ENCODE results near the gene DACT3.

The DACT3 gene

DNA sequence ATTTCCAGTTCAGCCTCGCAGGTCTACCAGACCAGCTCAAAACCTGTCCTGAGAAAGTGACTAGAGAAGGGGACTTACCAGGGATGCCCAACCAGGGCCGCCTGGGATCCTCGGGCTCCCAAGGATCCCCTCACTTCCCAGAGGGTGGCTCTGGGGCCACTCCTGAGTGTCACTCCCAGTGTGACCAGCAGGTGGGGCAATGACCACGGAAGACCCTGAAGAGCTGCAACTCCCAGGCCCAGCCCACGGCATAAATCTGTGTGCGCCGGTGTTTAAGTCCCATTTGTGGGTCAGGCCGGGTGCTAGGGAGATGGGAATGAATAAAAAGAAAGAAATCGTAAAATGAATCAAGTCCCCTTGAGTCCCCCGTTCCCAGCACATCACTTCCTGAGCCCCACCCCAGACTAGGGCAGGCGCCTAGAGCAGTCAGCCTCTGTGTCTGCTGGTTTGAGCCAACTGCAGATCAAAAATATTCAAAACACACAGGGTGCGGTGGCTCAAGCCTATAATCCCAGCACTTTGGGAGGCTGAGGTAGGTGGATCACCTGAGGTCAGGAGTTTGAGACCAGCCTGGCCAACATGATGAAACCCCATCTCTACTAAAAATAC, 46.8 kb downstream of the DACT3 start:
- FAIRE-seq (no peak), DNase-seq (ENCODE audit: low spot score) (peak; percentile 30)

DNA sequence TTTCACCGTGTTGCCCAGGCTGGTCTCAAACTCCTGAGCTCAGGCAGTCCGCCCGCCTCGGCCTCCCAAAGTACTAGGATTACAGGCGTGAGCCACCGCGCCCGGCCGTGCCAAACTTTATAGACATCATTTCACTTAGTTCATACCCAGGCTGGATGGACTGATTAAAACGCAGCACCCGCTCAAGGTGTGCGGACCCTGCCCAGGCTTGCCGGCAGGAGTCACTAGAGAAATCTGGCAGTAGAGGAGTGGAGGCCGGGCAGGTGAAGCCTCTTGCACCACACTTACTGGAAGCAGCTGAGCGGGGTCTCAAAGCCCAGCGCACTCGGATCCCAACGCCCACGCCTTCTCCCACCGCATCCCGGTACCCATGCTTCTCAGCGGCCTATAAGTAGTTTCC, 47.5 kb downstream of the DACT3 start:
- no peak for FAIRE-seq
- no peak for DNase-seq (ENCODE audit: low spot score)

DNA sequence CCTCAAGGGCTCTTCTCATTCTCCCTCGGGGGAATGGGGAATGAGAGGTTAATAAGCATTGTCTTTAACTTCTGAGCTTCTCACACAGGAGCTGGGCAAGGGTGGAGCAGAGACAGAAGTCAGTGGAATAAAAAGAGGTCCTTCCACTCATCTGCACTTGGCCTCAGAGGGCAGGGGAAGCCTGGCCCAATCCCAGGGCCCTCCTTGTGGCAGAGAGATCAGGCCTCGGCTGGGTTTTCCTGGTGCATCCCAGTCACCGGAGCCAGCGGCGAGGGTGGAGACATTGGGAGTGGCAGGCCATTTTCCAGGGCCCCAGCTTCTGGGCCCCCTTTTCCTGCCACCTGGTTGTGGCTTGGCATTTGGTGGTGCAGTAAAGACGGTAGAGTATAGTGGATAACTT, 49.2 kb downstream of the DACT3 start:
- no peak for FAIRE-seq
- no peak for DNase-seq (ENCODE audit: low spot score)

DNA sequence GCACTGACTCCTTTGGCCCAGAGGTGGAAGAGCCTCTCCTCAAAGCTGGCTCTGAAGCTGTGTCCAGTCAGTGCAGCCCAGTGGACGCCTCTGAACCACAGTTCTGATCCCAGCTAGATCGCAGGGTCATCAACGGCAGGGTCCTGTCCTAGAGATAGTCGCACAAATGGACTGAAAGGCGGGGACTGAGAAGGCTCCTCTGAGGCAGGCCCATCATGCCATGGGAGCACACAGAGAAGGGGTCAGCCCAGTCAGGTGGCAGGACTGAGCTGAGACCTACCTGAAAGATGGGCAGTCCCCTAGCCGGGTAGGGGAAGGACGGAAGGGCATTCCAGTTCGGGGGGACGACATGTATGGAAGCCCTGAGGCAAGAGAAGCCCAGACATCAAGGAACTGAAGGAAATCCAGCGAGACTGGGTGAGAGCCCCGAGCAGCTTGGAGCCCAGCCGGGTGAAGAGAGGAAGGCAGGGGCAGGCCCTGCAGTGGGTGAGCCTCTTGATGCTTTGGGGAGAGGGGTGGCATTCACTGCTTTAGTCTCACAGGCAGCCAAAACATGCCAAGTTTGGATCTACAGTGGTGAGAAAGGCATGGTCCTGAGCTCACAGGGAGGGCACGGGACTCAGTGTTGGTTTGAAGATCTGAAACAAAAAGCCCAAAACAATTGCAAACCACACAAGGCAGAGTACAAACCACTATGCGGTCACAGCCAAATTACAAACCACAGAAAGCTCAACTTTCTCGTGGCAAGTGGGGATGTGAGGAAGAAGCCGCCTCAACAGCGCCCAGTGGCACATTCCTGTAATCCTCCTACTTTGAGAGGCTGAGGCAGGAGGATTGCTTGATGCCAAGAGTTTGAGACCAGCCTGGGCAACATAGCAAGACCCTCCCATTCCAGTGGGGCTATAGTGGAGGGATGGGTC, 49.9 kb downstream of the DACT3 start:
- no peak for DNase-seq (ENCODE audit: low spot score)
- FAIRE-seq, result no peak

DNA sequence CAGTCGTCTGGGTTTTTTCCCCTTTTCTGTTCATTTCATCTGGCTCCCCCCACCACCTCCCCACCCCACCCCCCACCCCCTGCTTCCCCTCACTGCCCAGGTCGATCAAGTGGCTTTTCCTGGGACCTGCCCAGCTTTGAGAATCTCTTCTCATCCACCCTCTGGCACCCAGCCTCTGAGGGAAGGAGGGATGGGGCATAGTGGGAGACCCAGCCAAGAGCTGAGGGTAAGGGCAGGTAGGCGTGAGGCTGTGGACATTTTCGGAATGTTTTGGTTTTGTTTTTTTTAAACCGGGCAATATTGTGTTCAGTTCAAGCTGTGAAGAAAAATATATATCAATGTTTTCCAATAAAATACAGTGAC, 50.6 kb downstream of the DACT3 start:
- no peak for FAIRE-seq

DNA sequence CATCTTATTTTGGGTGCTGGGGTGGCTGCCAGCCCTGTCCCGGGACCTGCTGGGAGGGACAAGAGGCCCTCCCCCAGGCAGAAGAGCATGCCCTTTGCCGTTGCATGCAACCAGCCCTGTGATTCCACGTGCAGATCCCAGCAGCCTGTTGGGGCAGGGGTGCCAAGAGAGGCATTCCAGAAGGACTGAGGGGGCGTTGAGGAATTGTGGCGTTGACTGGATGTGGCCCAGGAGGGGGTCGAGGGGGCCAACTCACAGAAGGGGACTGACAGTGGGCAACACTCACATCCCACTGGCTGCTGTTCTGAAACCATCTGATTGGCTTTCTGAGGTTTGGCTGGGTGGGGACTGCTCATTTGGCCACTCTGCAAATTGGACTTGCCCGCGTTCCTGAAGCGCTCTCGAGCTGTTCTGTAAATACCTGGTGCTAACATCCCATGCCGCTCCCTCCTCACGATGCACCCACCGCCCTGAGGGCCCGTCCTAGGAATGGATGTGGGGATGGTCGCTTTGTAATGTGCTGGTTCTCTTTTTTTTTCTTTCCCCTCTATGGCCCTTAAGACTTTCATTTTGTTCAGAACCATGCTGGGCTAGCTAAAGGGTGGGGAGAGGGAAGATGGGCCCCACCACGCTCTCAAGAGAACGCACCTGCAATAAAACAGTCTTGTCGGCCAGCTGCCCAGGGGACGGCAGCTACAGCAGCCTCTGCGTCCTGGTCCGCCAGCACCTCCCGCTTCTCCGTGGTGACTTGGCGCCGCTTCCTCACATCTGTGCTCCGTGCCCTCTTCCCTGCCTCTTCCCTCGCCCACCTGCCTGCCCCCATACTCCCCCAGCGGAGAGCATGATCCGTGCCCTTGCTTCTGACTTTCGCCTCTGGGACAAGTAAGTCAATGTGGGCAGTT, 51.2 kb downstream of the DACT3 start:
- DNase-seq (ENCODE audit: low spot score), result no peak
- FAIRE-seq, result no peak

More for the DNA sequence above, 50.6 kb downstream of the DACT3 start:
- no peak for DNase-seq (ENCODE audit: low spot score)

DNA sequence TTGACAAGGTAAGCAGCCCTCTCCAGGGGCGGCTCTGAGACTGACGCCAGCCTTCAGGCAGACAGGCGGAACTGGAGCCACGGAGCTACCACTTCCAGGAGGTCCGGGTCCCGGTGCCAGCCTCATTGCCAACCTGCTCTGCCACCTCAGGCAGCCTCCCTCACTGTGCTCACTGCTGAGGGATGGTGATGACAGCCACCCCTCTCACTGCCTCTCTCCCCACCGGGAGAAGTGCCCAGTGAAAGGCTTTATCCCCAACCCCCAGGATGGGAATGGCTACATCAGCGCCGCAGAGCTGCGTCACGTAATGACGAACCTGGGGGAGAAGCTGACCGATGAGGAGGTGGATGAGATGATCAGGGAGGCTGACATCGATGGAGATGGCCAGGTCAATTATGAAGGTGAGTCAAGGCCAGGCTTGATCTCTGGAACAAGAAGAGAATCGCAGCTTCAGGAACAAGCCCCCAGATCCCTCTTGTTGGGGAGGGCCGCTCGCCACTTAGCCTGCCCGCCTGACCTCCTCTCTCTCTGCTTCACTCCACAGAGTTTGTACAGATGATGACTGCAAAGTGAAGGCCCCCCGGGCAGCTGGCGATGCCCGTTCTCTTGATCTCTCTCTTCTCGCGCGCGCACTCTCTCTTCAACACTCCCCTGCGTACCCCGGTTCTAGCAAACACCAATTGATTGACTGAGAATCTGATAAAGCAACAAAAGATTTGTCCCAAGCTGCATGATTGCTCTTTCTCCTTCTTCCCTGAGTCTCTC, 52.2 kb downstream of the DACT3 start:
- DNase-seq (ENCODE audit: low spot score) (no peak), FAIRE-seq (no peak)

DNA sequence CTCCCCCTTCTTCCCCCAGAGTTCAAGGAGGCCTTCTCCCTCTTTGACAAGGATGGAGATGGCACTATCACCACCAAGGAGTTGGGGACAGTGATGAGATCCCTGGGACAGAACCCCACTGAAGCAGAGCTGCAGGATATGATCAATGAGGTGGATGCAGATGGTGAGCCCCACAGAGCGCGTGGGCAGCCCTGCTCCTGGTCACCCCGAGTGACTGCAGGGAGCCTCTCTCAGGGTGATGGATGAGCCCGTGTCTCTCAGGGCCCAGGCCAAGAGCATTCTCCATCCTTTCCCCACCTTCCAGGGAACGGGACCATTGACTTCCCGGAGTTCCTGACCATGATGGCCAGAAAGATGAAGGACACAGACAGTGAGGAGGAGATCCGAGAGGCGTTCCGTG, 52.8 kb downstream of the DACT3 start:
- no peak for DNase-seq (ENCODE audit: low spot score)
- FAIRE-seq, result no peak

DNA sequence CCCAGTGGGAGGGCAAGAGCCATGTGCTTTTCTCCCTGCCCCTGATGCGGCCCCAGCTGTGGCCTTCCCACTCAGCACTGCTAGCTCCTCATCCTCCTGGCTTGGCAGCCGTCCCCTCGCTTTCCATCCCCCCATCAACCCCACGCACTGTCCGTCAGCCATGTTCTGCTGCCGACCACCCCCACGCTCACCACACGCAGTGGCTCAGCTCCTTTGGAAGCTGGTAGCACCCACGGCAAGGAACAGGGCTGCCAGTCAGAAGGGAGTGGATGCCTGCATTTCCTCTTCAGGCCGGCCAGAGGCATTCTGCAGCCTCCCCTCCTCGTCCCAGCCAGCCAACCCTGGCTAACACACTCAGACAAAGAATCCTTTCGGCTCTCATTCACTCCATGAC, 53.5 kb downstream of the DACT3 start:
- DNase-seq (ENCODE audit: low spot score) (no peak), FAIRE-seq (no peak)

DNA sequence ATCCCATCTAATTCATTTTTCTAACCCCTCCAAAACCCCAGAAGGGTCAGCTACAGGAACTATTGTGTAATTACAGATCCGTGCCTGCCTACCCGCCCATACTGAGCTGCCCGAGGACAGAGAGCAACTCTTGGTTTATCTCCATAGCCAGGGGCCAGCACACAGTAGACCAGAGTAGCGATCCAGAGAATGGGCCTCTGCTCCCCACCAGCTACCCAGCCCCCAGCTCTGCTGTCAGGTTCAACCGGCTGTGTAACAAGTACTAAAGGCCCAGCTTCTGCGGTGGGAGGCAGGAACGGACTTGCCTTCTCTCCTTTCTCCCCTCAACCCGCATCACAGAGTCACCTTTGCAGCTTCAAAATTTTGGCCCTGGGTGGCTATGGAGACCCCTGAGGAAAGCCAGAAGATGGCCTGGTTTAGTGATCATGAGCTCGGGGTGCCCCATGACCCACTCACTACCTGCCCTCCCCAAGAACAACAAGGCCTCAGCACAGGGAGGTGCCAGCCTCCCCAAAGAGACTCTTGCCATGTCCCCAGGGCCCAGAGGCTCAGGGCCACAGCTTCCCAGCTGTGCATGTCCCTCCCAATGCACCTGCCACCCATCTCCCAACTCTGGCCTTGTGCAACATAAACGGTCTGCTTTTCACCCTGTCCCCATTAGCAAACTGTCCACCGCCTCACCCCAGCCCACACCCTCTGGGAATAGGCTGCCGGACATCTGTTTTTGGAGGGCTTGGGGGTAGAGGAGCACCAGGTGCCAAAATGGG, 54.1 kb downstream of the DACT3 start:
- FAIRE-seq, result no peak
- no peak for DNase-seq (ENCODE audit: low spot score)

DNA sequence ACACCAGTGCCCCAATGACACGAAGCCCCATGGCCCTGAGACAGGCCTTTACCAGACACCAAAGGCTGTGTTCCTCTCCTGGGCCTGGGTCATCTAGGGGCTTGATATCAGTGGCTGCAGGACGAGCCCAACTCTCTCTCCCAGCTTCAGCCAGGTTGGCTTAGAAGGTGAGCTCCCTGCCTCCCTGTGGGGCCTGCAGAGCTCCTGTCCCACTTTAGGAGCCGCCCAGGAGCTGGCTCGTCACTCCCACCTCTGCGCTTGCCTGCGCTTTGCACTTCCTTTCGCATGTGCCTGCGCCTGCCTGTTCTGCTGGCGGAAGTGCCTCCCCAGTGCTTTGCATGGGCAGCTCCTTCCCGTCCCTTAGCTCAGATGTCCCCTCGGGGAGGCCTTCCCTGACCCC, 55.0 kb downstream of the DACT3 start:
- FAIRE-seq, result no peak
- no peak for DNase-seq (ENCODE audit: low spot score)

DNA sequence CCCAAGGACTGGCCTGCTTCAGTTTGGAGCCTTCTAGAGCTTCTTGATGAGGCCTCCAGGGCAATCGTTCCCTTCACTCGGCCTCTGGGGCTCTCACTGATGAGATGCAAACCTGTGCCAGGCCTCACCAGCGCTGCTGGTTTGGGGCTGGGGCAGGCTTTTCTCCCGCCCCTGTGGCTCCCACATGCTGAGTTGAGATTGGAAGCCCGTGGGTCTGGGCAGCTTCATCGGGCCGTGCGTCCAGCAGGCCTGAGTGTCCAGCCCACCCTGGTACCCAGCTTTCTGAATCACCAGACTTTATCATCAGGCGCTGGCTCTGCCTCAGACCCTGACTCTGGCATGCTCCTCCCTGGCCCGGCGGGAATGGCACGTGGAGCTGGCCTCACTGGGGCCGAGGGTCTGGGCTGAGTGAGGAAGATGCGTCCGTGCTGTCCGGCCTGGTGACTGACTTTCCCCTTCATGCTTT, 55.6 kb downstream of the DACT3 start:
- DNase-seq (ENCODE audit: low spot score), result no peak
- no peak for FAIRE-seq

DNA sequence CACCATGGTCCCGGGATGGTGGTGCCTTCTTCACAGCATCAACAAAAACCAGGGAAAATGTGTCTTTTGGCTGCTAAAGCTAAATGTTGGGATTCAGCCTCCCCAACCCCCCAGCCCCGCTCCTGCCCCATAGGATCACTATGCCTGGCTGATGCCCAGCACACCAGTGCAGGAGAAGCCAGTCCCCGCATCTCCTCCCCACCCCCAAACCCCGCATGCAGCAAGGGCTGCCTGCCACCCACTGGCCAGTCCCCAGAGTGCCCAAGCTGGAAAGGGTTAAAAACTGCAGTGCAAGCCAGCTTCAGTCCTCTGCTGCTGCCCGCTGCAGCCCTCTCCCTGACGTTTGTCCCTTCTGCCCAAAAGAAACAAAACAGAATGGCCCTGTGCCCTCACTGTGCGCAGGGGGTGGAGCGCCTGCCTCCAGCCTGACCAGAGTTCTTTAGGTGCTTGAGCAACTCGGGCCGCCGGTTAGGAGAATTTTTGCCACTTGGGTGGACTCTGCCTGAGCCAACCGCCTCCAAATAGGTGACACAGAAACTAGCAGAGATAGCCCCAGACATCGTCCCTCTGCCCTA, 56.1 kb downstream of the DACT3 start:
- no peak for FAIRE-seq

DNA sequence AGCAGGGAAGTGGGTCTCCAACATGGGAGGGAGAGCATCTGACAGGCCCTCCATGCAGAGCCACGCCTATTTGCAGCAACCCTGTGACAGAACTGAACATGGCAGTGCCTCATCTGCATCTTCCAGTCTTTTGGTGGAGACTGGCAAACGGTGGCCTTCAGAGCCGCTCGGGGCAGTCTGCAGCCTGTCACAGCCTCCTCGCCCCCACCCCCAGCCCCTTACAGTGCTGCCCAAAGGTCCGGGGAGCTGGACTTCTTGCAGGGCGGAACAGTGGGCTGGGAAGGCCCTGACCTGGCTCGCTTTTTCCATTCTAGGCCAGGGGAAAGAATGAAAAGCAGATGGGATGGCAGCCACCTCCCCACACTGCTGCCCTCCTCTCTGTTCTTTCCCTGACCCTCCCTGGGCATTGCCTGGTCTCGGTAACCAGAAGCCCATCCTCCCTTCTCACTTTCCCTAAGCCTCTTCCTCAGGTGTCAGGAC, 57.2 kb downstream of the DACT3 start:
- FAIRE-seq, result no peak
- no peak for DNase-seq (ENCODE audit: low spot score)

More for the DNA sequence above, 56.1 kb downstream of the DACT3 start:
- DNase-seq (ENCODE audit: low spot score), result no peak

DNA sequence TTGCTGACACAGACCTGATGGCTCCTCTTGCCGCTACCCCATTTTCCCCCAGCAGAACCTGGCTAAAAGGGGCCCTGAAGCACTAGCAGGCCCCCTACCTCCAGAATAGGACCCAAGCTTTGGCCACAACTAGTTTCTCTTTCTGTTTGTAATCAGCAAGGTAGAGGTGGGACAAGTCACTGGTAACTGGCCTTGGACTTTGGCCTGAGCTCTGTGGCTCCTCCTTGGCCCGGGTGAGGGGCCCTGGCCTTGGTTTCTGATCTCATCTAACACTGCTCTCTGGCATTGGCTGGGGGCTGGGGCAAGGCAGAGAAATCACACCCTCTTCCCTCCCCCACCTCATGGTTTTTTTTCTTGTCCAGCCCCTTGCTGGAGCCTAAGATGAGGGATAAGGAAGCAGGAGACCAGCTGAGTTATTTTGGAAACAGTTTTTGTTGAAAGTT, 57.8 kb downstream of the DACT3 start:
- peak; percentile 23 for DNase-seq (ENCODE audit: low spot score)
- no peak for FAIRE-seq

DNA sequence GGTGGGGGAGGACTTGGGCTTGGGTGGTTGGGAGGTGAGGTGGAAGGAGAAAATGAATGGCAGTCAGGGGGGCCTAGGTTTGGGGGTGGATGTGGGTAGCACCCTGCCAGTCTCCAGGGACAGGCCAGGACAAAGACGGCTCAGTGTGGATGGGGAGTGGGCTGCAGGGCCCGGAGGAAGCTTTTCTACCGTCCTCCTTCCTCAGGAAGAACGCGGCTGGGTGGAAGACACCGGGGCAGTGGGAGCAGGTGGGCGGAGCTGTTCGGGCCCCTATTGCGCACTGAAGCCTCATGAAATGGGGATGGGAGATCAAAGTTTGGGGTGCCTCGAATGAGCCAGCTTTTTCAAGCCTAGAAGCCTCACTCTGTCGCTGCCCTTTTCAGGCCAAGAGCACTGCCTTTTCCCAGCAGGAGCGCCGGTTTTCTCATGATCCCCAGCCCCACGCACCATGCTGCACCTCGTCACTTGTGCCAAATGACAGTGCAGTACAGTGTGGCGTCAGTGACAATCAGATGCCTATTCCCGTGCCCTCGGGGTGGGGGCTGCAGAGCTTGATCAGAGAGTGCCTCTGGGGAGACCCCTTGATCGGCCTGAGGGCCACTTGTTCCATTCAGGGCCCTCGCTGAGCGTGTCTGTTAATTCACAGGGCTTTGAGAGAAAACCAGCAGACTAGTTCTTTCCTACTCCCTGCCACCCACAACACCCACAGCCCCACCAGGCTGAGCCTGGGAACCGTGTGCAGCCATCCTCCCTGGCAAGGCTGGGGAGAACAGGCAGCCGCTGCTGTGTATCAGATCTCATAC, 58.4 kb downstream of the DACT3 start:
- FAIRE-seq, result no peak

DNA sequence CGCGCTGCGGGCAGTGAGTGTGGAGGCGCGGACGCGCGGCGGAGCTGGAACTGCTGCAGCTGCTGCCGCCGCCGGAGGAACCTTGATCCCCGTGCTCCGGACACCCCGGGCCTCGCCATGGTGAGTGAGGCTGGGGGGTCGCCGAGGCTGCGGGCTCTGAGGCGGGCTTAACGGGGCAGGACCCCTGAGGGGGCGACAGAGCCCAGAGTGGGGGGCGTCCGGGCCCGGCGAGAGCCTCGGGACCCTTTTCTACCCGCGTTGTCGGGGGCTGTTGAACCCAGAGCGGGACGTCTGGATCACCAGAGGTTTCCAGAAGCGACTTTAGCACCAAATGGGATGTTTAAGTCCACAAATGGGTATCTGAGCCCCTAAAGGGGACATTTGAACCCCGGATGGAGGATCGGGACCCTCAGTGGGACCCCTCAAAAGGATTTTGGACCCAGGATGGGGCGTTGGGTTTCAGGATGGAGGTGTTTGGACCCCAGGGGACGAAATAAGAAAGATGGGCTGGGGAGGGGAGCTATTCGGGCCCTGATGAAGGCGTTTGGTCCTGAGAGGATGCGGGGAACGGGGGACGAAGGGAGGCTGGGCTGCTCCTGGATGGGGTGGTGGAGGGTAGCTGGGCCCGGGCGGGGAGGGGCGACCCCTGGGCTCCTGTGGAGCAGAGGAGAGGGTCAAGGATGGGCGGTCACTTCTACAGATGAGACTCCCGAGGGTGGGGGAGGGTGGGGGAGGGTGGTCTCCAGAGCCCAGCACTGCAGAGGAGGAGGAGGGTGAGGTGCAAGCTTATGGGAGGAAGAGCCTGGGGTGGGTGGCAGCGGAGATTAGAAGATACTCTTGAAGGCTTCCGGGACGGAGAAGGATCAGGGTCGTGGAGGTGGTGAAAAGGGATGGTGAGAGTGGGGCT, 59.4 kb downstream of the DACT3 start, which contains the start of gene CALM3:
Gene CALM3, plus strand, starts transcription at position 13 of the 907 bp plus-strand sequence. Its CDS starts 105 bp downstream, at position 118.
- FAIRE-seq, result no peak
- no peak for DNase-seq (ENCODE audit: low spot score)

More for the DNA sequence above, 58.4 kb downstream of the DACT3 start:
- no peak for DNase-seq (ENCODE audit: low spot score)
